SKM-1 treated with dmso at 0.1 percent for 144 hours (cell line): Measurements from ENCODE around the gene ZSWIM1.
A peak's percentile ranks its signal among the peaks of the same experiment; 100 is the strongest.
"Not testable (repeated sequence)": the region's sequence is repeated elsewhere in the genome, so short reads cannot be mapped to it uniquely, and the experiment has no call there.

Experiments
- DNase-seq: peaks from one replicate; lab custom pipeline; 2025; ENCODE audit not compliant: unreplicated experiment; lab: John Stamatoyannopoulos, UW

Gene ZSWIM1

DNA sequence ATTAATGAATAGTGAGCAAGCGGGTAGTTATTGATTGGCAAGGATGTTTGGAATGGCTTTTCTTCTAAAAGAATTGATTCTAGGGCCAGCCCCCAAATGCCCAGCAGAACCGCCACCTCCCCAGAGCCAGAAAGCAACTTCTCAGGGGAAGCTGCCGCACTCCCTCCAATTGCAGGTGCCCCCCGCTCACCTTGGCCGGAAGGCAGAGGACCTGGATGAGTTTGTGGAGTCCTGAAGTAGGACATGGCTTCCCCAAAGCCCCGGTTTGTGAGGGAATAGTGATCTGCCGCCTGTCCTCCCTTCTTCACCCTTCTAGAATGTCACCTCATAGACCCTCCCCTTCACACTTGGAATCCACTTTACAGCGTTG lies 6.3 kb downstream of the ZSWIM1 start, which contains the start of gene SPATA25:
Gene SPATA25 (minus strand): TSS at position 277 of the 370 bp plus-strand sequence. CDS start 32 bp downstream, at position 245.
- no peak for DNase-seq

DNA sequence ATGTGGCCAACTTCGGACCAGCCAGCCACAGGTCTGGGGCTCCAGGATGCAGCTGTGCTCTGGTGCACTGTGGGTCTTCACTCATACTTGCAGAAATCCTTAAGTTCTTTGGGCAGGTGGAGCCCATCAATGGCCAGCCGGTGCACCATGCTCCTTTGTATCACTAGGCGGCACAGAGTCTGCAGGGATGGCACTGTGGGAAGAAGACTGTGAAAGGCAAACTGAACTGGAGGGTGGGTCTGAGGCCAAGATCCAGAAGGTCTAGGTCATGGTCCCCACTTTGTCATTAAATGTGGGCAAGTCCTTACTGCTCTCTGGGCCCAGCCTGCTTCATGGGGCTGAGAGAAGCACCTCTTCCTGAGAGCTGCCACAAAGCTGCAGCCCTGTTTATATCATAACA lies 7.7 kb downstream of the ZSWIM1 start:
- no peak for DNase-seq

DNA sequence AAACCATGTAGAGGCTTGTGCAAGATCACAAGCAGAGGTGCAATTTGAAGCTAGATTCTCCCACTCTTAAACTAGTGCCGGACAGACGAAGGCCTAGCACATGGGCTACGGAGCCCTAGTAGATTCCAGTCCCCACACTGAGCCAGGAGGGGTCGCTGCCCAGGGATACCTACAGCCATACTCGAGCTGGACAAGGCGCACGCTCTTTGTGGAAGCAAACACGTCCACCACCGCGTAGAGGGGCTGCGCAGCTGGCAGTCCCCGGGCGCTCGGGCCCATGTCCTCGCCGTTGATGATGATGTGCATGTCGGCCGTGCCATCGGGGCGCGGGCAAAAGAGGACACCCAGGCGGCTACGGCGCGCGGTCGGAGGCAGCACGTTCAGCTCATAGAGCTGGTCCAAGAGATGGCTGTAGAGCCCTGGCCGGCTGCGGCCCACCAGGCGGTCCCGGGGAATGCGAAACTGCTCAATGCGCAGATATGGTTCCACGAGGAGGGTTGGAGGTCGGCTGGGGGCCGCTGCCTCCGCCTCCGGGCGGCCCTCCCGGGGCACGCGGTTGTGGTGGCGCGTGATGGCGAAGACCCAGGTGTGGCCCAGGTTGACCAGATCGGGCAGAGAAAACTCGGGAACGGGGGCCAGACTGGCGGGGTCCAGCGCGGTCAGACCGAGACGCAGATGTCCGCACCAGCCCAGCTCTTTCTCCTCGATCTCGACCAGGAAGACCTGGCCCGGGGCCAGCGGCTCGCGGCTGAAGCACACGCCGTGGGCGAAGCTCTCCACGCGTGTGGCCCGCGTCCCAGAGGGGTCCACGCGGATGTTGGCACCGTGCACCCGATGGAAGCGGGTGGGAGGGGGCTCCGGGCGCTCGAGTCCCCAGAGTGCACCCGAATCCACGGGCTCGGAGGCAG lies 9.3 kb downstream of the ZSWIM1 start:
- DNase-seq: no peak

- peak; percentile 76 for DNase-seq
Measured at GRCh38 chr20:45890985-45891983, 10.3 kb downstream of the ZSWIM1 start, which contains the start of the genes CTSA and NEURL2. CTSA (plus strand) TSS chr20:45891335; CDS start chr20:45891569, 234 bp downstream. NEURL2 (minus strand) TSS chr20:45891208; CDS start chr20:45890991, 217 bp downstream.

- DNase-seq: no peak
Measured at GRCh38 chr20:45892049-45892825, 11.2 kb downstream of the ZSWIM1 start.

DNA sequence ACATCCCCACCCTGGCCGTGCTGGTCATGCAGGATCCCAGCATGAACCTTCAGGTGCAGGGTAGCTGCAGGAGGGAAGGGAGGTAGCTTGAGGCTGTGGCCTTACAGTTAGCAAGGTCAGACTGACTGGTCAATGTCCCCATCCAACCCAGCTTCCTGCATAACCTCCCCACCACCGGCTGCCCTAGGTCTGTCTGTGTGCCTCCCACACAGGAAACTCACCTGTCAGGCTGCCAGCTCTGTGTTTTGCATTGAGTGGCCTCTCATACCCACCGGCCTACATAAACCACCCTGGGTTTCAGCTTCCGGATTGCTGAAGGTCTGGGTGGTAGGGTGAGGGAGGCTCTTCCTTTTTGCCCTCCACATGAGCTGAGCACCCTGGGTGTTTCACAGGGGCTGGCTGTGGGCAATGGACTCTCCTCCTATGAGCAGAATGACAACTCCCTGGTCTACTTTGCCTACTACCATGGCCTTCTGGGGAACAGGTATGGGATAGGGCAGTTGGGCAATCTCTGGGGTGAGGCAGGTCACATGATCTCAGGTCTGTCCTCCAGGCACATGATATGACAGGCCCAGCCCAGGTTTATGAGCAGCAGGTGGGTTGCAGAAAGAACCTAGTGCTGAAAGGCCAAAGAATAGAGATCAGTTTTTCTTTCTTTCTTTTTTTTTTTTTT lies 11.9 kb downstream of the ZSWIM1 start:
- DNase-seq: no peak

DNA sequence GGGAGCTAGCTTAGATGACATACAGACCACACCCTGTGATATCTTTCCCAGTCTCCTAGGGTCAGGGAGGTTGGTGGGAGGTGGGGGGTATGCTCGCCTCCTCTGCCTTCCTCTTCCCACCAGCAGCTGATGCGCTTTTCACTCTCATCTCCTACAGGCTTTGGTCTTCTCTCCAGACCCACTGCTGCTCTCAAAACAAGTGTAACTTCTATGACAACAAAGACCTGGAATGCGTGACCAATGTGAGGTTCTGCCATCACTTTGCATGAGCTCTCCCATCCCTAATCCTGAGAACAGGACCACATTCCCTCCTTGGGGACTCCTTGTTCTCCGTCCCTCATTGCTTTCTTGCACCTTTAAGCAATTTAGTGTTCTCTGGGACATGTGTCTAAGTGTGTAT lies 12.8 kb downstream of the ZSWIM1 start:
- DNase-seq: no peak

DNA sequence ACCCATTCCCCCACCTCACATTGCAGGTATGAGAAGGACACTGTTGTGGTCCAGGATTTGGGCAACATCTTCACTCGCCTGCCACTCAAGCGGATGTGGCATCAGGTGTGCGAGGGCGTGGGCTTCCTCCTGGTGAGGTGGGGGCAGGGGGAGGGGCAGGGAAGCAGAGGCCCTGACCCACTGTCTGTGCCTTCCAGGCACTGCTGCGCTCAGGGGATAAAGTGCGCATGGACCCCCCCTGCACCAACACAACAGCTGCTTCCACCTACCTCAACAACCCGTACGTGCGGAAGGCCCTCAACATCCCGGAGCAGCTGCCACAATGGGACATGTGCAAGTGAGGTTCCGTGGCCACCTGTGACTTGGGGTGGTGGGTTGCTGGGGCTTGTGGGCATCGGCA lies 13.8 kb downstream of the ZSWIM1 start:
- DNase-seq: no peak

- no peak for DNase-seq
Measured at GRCh38 chr20:45896641-45897161, 15.7 kb downstream of the ZSWIM1 start.

DNA sequence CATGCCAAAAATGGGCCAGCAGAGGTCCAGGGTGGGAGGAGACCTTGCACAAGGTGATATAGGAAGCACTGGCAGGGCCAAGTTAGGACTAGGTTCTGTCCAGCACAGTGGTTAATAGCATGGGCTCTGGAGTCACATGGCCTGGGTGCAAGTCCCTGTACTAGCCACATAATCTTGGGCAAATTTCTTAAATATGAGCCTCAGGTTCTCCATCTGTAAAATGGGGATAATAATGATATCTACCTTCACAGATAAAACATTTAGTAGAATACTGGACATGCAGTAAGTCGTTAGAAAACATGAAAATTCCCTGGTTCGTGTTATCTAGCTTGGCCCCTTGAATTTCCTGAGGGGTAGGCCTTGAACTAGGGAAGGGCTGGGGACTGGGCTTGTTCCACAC lies 16.3 kb downstream of the ZSWIM1 start:
- no peak for DNase-seq

DNA sequence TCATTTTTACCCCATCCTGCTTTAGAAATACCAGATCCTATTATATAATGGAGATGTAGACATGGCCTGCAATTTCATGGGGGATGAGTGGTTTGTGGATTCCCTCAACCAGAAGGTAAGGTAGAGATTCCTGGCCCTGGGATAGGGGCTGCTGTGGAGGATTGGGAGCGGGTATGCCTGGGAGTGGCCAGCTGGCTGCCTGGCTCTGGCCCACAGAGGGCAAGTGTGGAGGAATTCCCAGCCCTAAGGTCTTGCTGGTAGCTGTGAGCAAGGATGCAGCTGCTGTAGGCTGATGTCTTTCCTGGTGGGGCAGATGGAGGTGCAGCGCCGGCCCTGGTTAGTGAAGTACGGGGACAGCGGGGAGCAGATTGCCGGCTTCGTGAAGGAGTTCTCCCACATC lies 16.7 kb downstream of the ZSWIM1 start:
- DNase-seq: no peak

- DNase-seq: no peak
Measured at GRCh38 chr20:45898285-45898684, 17.3 kb downstream of the ZSWIM1 start.

DNA sequence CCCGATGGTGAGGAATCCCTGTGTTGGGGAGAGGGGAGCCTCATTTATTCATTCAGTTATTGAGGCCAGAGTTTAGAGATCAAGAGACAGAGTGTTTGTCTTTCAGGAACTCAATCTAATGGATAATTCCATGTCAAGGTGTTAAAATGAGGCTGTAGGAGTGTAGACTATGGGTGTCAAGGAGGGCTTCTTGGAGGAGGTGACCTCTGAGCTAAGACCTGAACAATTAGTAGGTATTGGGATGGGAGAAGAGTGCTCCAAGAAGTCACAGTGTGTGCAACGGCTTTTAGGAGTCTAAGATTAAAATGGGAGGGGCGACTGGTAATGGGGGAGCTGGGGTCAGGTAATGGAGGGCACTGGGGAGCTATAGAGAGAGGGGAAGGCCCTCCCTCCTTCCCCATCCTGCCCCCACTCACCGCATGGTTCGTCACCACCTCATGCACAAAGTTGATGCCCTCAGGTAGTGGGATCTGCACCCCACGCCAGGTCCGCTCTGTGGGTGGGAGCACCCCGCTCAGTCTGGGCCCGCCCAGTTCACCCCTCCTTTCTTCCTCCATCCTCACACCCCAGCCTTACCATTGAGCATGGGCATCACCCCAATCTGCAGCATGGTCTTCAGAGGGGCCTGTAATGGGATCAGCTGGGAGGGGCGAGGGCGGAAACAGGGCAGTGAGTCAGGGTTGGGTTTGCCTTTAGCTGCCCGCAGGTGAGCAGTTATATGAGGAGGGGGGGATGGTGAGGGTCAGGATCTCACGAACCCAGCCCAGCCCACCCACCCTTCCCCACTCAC lies 18.2 kb downstream of the ZSWIM1 start:
- no peak for DNase-seq

GRCh38 chr20:45901332-45901731 lies 20.3 kb downstream of the ZSWIM1 start:
- DNase-seq: not testable (repeated sequence)

GRCh38 chr20:45902199-45902701 lies 21.2 kb downstream of the ZSWIM1 start:
- no peak for DNase-seq

DNA sequence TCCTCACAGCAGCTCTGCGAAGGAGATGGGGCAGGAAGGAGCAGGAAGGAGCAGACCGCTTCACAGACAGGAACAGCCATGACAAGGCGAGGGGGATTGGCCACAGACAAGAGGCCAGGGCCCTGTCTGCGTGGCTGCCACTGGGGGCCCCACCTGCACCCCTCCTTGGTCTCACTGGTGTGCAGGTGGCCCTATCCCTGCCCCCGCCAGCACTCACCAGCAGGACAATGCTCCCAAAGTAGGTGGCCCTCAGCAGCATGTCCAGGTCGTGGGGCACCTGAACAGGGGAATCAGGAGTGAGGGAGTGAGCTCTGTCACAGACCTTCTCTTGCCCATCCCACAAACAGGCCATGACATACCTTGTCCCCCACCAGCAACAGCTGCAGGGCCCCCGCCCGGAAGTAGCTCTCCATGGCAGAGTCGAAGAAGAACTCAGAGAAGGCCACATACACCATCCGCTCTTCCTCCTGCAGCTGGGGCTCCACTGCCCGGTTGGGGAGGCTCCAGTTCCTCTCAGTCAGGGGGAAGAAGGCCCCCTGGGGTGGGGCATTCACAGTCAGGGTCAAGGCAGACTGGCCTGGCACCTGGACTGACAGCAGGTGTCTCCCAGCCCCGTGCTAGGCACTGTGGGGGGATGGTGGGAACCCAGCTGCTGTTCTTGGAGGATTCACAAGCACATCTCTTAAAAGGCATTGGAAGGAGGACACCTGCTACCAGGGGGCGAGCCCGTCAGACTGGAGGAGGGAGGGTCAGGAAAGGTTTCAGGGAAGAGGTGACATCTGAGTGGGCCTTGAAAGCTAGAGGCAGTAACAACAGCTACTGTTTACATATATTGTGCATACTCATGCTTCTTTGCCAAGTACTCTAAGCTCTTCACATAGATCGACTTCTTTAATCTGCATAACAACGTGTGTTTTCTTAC lies 23.8 kb downstream of the ZSWIM1 start:
- DNase-seq: no peak

DNA sequence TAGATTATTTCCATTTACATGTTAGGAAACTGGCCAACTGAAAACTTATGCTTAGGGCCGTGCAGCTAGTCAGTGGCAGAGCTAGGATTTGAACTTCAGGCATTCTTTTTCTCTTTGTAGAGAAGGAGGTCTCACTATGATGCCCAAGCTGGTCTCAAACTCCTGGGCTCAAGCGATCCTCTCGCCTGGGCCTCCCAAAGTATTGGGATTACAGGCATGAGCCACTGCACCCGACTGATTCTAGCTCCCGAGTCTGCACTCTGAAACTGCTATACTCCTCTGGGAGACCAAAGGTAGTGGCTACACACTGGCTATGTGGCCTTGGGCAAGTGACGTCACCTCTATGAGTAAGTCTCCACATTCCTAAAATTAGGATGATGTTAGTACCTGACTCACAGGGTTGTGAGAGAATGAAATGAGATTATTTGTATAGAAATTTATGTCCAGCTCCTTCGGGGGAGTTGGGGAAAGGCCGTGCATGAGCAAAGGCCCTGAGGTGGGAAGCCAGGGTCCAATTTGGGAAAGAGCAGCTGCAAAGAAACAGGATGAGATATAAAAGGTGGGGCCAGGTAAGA lies 24.6 kb downstream of the ZSWIM1 start:
- DNase-seq: no peak
